Cerebellar nuclear complex (tissue), 1 donor: ENCODE measurements around the gene CLTCL1.
"Not testable (repeated sequence)": the region's sequence is repeated elsewhere in the genome, so short reads cannot be mapped to it uniquely, and the experiment has no call there.

Source experiments
- DNase-seq, 2 experiments: peaks; one replicate each; lab custom pipeline; 2025; lab: John Stamatoyannopoulos, UW

CLTCL1 gene

DNA sequence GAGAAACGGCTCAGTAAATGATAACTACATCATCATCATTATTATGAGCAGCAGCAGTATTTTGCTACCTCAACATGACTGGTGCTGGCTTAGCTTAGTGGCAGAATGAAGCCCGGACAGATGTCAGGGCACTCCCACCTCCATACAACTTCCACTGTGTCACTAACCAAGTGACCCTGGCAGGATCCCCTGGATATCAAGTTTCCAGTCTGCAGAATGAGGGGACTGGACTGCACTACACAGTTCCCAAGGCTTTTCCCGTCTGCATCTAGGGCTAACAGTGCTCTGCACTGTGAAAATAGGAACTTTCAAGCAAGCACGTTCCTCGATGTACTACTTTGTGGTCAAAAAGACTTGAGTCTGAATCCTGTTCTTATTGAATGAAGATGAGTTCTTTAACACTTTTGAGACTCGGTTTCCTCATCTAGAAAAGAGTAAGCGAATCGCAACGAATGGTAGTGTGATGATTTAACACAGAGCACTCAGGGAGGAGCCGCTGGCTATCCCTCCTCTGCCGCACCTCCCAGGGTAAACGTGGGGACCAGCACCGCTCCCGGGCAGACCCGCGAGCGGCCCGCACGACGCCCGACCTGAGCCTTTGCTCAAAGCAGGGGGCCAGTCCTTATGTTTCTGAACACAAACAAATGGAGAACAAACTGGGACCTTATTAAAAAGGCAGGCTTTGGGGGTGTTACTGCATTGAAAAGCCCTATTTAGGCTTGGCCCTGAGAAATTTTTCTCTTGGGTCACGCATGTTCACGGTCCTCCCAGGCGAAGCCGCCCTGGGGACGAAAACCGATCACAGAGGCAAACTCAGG, 910 bp downstream of the CLTCL1 start:
- no peak for DNase-seq

DNA sequence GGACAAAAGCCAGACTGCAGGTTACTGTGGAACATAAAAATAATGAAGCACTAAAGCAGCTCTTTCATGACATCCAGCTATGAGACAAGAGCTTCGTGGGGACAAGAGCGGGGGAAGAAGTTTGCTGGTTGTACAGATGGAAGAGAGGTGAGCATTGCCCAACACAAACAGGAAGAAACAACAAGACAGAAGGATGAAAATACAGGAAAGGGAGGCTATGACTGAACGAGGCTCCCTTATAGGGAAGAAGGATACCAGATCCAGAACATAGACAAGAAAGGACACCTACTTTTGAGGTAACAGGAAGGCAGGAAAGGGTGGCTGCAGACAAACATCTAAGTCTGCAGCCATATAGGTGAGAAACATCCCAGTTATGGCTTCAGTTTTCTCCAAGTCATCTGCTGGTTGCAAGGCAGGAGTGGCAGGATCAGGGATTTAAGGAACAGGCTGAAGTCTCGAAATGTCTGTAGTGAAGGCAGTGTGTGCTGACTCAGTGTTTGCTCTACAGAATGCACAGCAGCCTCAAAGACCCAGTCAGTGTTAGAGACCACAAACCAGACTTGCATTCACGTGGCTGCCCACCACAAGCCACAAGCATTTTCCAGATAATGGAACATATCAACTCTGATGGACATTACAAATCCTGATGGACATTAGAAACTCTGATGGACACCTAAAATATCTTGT, 1.9 kb downstream of the CLTCL1 start:
- no peak for DNase-seq

DNA sequence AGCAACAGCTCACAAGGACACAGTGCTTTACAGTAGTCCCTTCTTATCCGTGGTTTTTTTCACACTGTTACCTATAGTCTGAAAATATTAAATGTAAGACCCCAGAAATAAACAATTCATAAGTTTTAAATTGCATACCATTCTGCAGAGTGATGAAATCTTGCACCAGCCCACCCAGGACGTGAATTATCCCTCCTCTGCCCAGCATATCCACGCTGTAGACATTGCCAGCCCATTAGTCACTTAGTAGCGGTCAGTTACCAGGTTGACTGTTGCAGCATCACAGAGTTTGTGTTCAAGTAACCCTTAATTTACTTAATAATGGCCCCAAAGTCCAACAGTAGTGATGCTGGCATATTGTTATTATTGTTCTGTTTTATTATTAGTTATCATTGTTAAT, 3.6 kb downstream of the CLTCL1 start:
- DNase-seq: no peak

DNA sequence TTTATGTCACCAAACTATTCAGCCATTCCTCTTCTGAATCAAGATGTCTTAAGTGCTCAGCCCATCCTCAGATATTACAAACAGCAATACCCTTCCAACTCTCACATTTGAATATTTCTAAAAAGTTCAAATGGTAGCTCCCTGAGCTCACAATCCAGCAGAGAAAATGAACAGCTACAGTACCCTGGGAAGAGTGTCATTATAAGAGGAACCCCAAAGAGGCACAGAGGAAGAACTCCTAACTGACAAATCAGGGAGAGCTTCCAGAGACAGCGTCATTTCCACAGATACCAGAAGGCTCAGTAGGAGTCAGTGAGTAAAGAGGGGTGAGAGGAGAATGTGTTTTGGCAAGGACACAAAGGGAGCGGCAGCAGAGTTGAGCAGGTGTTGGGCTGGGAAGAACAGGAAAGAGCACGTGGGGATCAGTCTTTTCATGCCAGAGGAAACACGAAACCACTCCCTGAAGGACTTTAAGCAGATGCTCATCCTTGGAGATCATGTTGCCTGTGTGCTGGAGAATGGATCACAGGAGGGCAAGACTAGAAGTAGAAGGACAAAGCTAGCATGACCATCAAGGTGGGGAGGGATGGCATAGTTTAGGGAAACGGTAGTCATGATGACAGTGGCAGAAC, 4.3 kb downstream of the CLTCL1 start:
- DNase-seq: no peak

DNA sequence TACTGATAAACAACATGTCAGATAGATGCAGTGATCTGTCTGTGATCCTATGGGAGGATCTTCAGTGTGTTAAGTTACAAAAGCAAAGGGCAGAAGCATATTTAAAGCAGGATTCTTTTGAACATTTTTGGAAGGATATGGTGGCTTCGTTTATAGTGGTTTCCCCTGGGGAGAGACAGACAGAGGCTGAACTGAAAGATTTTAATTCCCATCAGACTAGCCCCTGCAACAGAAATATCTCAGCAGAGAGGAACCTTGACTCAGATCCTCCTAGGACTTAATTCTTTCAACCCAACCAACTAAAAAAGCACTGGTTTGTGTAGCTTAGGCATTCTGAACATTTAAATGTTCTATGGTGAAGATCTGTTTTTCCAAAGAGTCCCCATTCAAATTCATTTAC, 5.7 kb downstream of the CLTCL1 start:
- no peak for DNase-seq

DNA sequence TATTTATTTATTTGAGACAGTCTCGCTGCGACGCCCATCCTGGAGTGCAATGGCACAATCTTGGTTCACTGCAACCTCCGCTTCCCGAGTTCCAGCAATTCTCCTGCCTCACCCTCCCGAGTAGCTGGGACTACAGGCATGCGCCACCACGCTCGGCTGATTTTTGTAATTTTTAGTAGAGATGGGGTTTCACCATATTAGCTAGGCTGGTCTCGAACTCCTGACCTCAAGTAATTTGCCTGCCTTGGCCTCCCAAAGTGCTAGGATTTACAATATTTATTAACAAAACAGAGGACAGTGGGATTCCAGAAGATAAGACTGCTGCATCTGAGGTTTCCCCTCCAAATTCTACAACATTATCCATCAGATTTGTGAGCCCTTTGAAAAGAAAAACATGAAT, 12.4 kb downstream of the CLTCL1 start:
- DNase-seq: not testable (repeated sequence)

DNA sequence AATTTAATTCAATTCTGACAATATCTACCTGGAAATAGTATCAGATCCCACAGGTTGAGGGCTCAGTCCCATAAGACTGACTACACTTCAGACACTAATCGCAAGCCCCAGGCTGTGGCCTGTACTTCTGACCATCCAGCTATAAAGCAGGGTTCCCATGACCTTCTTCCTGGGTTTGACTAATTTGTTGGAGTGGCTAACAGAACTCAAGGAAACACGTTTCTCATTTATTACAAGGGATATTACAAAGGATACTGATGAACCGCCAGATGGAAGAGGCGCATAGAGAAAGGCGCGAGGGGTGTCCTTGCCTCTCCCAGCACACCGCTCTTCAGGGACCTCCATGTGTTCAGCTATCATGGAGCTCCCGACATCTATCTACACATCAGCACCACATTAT, 13.7 kb downstream of the CLTCL1 start:
- DNase-seq: no peak

DNA sequence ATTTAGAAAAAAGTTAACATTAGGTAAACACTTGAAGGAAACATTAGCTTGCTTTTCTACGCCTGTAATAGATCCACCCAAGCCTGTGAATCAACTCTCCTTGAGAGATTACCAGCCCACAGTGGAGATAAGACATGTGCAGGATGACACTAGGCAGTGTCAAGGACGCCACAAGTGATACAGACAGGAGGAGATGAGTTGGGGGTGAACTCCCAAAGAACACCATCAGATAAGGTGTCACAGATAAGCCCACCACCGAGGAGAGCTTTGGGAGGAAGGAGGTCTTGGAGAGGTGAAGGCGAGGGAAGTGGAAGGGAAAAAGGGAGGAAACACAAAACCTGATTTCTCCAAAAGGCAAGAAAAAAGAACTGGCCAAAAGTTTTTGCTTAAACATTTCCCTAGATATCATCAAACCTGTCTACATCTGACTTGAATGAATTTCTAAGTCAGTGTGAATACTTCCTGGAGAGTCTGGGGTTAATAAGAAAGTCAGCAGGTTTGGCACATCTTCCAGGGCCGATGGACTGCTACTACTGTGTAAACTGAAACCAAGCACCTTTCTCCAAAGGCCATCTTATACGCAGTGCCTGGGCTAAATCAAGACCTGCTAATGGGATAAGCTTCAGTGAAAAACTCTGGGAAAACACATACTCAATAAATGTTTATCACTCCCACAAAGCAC, 15.5 kb downstream of the CLTCL1 start:
- no peak for DNase-seq

DNA sequence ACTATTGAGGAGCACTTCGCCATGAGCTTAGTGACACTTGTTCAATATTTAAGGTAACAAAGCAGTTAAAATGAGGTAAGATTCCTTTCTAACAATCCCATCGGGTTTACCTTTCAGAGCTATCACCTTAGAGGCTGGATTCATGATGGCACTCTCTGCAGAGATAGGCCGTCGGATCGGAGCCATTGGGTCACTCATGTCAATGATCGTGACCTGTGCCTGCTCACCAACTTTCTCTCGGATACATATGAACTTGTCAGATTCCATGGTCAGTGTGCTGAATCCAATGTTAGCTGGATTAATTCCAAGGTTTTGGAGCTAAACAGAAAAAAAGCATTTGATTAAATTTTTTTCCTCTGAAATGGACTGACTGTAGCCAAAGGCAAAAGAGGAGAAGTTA, 16.0 kb downstream of the CLTCL1 start:
- no peak for DNase-seq

DNA sequence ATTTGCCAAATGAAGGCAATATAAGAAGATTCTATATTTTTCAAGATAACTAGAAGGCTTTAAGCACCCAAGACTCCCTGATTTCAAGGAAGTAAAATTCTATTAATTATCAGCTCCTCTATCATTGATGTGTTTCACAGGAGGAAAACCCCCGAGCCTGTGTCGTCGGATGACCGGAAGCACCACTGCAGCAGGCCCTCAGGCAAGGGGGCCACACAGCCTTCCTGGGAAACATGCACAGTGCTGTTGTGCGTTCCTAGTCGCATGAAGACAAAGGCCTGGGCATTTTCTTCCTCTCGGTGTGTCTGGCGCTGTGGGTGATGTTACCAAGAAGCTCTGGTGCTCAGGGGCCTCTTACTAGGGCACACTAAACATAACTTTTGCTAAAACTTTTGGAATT, 16.4 kb downstream of the CLTCL1 start:
- no peak for DNase-seq

DNA sequence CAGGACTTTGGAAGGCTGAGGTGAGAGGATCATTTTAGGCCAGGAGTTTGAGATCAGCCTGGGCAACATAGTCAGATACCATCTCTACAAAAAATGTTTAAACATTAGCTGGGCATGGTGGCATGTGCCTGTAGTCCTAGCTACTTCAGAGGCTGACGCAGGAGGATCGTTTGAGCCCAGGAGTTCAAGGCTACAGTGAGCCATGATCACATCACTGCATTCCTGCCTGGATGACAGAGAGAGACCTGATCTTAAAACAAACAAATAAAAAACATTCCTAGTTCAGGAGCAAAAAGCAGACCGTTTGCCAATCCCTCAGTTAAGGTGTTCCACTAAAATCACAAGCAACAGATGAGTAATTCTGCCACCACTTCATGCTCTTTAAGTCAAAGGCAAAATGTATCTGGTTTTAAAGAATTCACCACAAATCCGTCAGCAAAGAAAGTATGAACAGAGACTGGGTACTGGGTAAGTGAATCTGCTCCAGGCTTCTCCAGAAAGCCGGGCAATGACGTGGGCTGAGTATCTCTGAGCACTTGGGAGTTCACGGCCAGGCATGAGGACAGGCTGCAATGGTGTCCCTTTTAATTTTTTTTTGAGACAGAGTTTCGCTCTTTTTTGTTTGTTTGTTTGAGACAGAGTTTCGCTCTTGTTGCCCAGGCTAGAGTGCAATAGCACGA, 19.5 kb downstream of the CLTCL1 start:
- no peak for DNase-seq

DNA sequence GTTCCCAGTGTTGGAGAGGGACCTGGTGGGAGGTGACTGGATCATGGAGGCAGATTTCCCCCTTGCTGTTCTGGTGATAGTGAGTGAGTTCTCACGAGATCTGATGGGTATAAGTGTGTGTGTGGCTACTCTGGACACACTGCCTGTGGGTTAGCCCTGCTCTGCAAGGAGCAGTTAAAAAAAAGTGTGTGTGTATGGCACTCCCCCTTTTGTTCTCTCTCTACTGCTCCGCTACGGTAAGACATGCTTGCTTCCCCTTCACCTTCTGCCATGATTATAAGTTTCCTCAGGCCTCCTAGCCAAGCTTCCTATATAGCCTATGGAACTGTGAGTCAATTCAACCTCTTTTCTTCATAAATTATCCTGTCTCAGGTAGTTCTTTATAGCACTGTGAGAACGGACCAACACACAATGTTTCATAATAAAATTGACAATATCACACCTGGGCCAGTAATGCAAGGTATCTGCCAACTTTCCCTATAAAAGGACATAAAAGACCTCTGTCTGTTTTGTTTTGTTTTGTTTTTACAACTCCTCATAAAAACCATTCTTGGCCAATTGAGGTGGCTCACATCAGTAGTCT, 20.2 kb downstream of the CLTCL1 start:
- no peak for DNase-seq

DNA sequence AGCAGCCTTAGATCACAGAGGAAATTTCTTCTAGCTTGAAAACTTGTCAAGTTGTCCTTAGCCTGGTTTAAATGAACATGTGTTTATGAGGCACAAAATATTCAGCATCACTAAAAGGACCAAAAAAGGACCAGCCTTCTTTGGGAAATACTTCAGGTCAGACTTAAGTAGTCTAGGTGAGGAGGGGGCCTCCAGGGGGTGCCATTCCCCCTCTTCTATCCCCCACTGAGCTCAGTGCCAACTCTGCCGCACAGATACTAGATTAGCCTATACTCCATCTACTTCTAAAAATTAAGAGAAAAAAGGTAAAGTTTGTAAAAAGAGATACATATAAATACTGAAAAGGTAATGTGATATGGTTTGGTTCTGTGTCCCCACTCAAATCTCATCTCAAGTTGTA, 20.6 kb downstream of the CLTCL1 start:
- no peak for DNase-seq

DNA sequence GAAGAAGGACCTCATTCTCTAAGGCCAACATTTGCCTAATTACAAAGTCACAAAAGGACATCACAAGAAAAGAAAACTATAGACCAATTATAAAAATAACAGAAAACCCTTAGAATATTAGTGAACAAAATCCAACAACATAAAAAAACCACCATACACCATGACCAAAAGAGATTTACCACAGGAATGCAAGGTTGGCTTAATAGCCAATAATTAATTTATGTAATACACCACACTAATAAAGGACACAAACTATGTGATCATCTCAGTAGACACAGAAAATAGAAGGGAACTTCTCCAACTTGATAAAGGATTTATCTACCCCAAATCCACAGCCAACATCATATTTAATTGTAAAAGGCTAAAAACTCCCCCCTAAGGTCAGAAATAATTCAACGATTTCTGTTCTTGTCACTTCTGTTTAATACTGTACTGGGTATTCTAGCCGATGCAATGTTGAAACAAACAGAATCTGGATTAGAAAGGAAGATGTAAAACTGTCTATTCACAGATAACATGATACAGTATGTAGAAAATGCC, 24.9 kb downstream of the CLTCL1 start:
- DNase-seq: no peak

DNA sequence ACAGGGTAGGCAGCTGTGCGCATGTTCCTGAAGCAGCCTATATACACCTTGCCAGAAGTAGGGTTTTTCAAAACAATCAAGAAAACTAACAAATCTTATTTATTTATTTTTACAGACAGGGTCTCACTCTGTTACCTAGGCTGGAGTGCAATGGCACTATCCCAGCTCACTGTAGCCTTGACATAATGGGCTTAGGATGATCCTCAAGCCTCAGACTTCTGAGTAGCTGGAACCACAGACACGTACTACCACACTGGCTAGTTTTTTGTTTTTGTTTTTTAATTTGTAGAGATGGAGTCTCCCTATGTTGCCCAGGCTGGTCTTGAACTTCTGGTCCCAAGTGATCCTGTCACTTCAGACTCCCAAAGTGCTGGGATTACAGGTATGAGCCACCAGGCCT, 25.7 kb downstream of the CLTCL1 start:
- no peak for DNase-seq

DNA sequence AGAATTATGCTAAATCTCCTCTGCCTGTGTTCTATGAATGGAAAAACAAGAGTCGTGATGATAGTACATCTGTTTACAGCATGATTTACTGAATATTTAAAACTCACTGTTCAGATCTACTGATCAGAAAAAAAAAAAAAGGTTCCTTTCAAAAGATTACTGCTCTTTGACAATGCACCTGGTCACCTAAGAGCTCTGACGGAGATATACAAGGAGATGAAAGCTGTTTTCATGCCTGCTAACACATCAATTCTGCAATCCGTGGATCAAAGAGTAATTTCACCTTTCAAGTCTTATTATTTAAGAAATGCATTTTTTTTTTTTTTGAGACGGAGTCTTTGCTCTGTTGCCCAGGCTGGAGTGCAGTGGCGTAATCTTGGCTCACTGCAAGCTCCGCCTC, 30.7 kb downstream of the CLTCL1 start:
- DNase-seq: no peak

DNA sequence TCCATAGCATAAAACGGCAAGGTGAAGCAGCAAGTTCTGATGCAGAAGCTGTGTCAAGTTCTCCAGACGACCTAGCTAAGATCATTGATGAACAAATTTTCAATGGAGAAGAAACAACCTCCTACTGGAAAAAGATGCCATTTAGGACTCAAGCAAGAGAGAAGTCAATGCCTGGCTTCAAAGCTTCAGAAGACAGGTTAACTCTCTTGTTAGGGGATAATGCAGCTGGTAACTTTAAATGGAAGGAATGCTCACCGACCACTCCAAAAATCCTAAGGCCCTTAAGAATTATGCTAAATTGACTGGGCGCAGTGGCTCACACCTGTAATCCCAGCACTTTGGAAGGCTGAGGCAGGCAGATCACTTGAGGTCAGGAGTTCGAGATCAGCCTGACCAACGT, 31.3 kb downstream of the CLTCL1 start:
- DNase-seq: no peak

DNA sequence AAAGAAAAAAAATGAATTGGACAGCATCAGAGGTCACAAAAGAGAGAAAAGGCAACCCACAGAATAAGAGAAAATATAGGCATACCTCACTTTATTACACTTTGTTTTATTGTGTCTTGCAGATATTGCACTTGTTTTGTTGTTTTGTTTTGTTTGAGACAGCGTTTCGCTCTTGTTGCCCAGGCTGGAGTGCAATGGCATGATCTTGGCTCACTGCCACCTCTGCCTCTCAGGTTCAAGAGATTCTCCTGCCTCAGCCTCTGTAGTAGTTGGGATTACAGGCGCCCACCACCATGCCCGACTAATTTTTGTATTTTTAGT, 32.6 kb downstream of the CLTCL1 start:
- DNase-seq: not testable (repeated sequence)

DNA sequence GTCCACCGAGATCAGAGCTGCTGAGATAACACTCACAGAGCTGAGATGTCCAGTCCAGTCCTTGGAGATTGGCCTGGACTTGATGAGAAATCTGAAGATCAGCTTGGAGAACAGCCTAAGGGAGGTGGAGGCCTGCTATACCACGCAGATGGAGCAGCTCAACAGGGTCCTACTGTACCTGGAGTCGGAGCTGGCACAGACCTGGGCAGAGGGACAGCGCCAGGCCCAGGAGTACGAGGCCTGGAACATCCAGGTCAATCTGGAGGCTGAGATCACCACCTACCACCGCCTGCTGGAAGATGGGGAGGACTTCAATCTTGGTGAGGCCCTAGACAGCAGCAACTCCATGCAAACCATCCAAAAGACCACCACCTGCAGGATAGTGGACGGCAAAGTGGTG, 33.1 kb downstream of the CLTCL1 start:
- DNase-seq: no peak

DNA sequence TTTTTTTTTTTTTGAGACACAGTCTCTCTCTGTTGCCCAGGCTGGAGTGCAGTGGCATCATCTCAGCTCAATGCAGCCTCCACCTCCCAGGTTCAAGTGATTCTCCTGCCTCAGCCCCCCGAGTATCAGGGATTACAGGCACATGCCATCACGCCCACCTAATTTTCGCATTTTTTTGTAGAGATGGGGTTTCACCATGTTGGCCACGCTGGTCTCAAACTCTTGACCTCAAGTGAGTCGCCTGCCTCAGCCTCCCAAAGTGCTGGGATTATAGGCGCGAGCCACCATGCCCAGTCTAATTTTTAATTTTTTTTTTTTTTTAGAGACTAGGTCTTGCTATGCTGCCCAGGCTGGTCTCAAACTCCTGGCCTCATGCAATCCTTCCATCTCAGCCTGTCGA, 35.2 kb downstream of the CLTCL1 start:
- DNase-seq: not testable (repeated sequence)

DNA sequence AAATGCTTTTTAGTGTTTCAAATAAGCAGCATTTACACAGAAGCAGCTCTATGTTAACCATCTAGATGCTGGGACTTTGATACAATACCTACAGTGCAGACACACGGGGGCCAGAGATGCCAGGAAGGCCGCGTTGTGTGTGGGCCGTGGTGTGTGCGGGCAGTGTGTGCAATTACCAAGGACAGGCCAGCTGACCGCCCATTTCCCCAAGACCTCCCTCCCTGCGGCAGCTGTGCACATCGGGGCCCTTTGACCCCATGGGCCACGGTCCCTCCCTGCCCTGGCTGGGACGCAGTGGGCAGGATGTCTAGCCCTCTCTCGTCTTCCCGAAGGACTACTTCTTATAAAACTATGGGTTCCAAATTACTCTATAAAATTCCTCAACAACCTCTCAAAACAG, 38.4 kb downstream of the CLTCL1 start:
- no peak for DNase-seq
